ENCODE data around the gene BCL2L13. TPM values are rescaled to one million over a fixed set of nuclear protein-coding genes. Genes with fewer than 3 reads are reported as not detected.
"Not testable (repeated sequence)": the region's sequence is repeated elsewhere in the genome, so short reads cannot be mapped to it uniquely, and the experiment has no call there.

Gene BCL2L13
- total RNA-seq, 1 donor from 2014 or later: 48.4 TPM

GRCh38 chr22:17764036-17764435, 125.5 kb downstream of the BCL2L13 start:
- no peak for DNase-seq (ENCODE audit: low read depth)
- TF ChIP-seq CTCF (IDR thresholded peaks at IDR 0.05; ENCODE audit: insufficient read depth, low read length, severe bottlenecking): no peak
- no peak overlapping the region for H3K4me3 ChIP-seq (ENCODE audit: low read depth, low read length)
- H3K27me3 ChIP-seq (ENCODE audit: control insufficient read depth, insufficient read depth, low read length): no peaks in the 10 kb centered on the region
- H3K36me3 ChIP-seq (ENCODE audit: control insufficient read depth, insufficient read depth, low read length): no peaks in the 10 kb centered on the region
- FAIRE-seq: no peak

DNA sequence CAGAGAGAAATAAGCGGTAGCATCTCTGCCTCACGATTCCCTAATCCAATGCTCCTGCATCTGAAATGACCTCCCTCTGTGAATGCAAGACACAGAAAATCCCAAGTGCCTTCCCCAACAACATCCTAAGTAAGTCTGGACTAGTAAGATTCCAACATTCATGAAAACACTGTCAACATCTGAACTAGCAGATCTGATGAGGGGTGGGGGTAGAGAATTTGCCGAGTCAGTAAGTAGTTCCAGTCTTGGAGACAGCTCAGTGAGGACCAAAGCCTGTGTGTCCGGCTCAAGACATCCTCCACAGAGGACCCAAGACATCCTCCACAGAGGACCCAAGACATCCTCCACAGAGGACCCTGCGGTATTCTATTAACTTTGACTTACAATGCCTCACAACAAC, 126.3 kb downstream of the BCL2L13 start:
- H3K27me3 ChIP-seq (ENCODE audit: control insufficient read depth, insufficient read depth, low read length); DNase-seq (ENCODE audit: low read depth); H3K4me3 ChIP-seq (ENCODE audit: low read depth, low read length); H3K36me3 ChIP-seq (ENCODE audit: control insufficient read depth, insufficient read depth, low read length); FAIRE-seq: not testable (repeated sequence)

GRCh38 chr22:17767233-17768065, 128.9 kb downstream of the BCL2L13 start:
- no peak for TF ChIP-seq CTCF (IDR thresholded peaks at IDR 0.05; ENCODE audit: insufficient read depth, low read length, severe bottlenecking)
- Histone ChIP-seq H3K36me3 (ENCODE audit: control insufficient read depth, insufficient read depth, low read length) (peaks cover 1% of the 10 kb centered on the region), H3K4me3 (ENCODE audit: low read depth, low read length) (no peak overlapping the region), H3K27me3 (ENCODE audit: control insufficient read depth, insufficient read depth, low read length) (no peaks in the 10 kb centered on the region)
- DNase-seq (ENCODE audit: low read depth) (no peak), FAIRE-seq (no peak)

- H3K4me3 ChIP-seq (ENCODE audit: low read depth, low read length): no peak overlapping the region
- no peaks in the 10 kb centered on the region for H3K27me3 ChIP-seq (ENCODE audit: control insufficient read depth, insufficient read depth, low read length)
- no peak for FAIRE-seq
- DNase-seq (ENCODE audit: low read depth): no peak
- TF ChIP-seq CTCF (IDR thresholded peaks at IDR 0.05; ENCODE audit: insufficient read depth, low read length, severe bottlenecking): no peak
- H3K36me3 ChIP-seq (ENCODE audit: control insufficient read depth, insufficient read depth, low read length): peaks cover 1% of the 10 kb centered on the region
These were observed 130.6 kb downstream of the BCL2L13 start for GRCh38 chr22:17769013-17769715.

DNA sequence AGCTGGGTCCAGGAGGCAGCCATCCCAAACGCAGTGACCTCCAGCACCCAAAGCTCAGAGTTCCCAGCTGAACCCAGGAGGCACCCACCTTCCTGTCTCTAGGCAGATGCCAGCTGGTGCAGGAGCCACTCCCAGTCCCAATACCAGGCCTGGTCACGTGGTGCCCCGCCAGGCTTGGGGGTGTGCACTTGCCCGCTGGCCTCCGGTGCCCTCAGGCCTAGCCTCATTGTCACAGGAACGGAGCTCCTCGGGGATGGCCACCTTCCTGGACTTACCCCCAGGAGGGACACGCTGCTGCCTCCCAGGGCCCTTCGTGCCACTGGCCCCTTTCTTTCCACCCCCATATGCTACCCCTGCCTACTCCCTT, 131.1 kb downstream of the BCL2L13 start:
- TF ChIP-seq CTCF (IDR thresholded peaks at IDR 0.05; ENCODE audit: insufficient read depth, low read length, severe bottlenecking): no peak
- Histone ChIP-seq H3K36me3 (ENCODE audit: control insufficient read depth, insufficient read depth, low read length) (peaks cover 1% of the 10 kb centered on the region), H3K4me3 (ENCODE audit: low read depth, low read length) (no peak overlapping the region), H3K27me3 (ENCODE audit: control insufficient read depth, insufficient read depth, low read length) (no peaks in the 10 kb centered on the region)
- no peak for DNase-seq (ENCODE audit: low read depth)
- FAIRE-seq: no peak

- TF ChIP-seq CTCF (IDR thresholded peaks at IDR 0.05; ENCODE audit: insufficient read depth, low read length, severe bottlenecking): no peak
- FAIRE-seq (no peak), DNase-seq (ENCODE audit: low read depth) (no peak)
- Histone ChIP-seq H3K36me3 (ENCODE audit: control insufficient read depth, insufficient read depth, low read length) (peaks cover 1% of the 10 kb centered on the region), H3K4me3 (ENCODE audit: low read depth, low read length) (no peak overlapping the region), H3K27me3 (ENCODE audit: control insufficient read depth, insufficient read depth, low read length) (no peaks in the 10 kb centered on the region)
These were observed 131.9 kb downstream of the BCL2L13 start for GRCh38 chr22:17770180-17771077.
